Stimulated activated CD4-positive, alpha-beta T cell treated with anti-CD3 and anti-CD28 coated beads, Interleukin-15, amount 100 ng/mL, for 1 hour (primary cell): Measurements from ENCODE around the gene TAF1.
"Not testable (repeated sequence)": the region's sequence is repeated elsewhere in the genome, so short reads cannot be mapped to it uniquely, and the experiment has no call there.

Experiments used
- DNase-seq, 2 donors: peaks; one replicate each; pipeline ENCODE4 v3.0.0-alpha.2; 2020; ENCODE audit warnings: low read depth in 1 of 2, low spot score in 1 of 2

Gene TAF1

DNA sequence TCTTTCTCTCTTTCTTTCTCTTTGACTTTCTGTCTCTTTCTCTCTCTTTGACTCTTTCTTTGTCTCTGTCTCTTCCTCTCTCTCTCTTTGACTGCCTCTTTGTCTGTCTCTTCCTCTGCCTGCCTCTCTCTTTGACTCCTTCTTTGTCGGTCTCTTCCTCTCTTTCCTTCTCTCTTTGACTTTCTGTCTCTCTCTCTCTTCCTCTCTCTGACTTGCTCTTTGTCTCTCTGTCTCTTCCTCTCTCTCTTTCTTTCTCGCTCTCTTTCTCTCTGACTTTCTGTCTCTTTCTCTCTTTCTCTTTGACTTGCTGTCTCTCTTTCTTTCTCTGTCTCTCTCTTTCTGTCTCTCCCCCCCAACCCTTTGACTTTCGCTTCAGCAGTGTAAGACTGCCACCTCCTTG is 130.3 kb downstream of the TAF1 start:
- DNase-seq: no peak

- DNase-seq: not testable (repeated sequence)
Observed at GRCh38 chrX:71502080-71502479, 135.9 kb downstream of the TAF1 start.

DNA sequence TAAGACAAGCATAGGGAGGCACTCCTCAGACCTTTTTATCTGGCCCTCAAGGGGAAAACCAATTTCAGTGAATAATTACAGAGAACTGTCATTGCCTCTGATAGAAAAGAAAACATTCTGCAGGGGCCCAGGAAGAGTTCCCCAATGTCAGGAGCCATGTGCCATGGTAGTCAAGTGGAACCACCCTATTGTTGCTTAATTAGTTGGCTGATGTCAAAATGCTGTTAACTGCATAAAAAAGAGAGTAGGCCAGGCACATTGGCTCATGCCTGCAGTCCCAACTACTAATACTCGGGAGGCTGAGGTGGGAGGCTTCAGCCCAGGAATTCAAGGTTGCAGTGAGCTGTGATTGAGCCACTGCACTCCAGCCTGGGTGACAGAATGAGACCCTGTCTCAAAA is 138.2 kb downstream of the TAF1 start:
- no peak for DNase-seq

GRCh38 chrX:71509289-71509688 is 143.1 kb downstream of the TAF1 start:
- DNase-seq: no peak

DNA sequence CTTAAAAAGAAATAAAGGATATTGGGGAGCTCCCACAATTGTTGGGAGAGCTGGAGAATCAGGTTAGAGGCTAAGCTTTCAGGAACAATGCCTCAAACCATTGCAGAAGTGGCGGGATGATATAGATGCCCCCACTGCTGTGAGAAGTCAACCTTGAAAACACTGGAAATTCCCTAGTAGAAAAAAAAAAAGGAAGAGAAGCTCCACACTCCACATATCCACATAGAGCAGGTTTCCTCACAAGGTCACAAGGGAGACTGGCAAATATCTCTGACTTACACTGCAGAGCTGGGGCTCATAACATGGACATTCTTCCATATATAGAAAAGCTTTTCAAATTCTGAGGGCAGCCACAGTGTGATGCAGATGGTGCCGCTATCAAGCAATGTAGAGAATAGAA is 144.0 kb downstream of the TAF1 start:
- no peak for DNase-seq

DNA sequence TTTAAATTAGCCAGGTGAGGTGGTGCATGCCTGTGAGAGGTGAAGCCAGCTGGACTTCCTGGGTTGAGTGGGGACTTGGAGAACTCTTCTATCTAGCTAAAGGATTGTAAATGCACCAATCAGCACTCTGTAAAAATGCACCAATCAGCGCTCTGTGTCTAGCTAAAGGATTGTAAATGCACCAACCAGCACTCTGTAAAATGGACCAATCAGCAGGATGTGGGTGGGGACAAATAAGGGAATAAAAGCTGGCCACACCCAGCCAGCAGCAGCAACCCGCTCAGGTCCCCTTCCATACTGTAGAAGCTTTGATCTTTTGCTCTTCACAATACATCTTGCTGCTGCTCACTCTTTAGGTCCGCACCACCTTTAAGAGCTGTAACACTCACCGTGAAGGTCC is 147.6 kb downstream of the TAF1 start:
- not testable (repeated sequence) for DNase-seq

DNA sequence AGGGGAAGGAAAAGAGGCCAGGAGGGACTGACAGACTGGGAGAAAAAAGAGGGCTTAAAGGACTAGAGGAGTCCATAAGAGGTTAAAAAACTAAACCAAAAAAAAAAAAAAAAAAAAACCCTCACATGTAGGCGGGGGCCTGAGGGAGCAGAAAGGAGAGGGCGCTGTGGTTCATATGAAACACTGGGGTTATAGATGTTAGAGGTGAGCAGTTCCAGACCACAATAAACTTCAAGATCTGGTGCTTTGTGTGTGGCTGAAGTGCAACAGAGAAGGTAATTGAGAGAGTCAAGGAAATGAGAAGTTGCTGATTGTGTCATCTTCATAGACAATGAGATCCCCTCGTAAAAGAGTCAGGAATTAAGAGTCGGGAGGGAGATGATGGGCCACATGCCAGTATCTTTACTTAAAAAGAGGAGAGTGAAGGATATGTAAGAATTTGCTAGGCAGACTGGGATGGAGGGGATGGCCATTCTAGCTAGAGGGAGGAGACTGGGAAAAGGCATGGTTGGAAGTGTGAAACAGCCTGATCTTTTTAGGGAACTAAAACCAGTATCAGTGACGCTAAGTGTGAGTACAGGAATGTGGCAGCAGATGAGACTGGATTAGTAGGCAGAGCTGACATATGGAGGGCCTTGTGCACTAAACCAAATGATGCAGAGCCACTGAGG is 148.3 kb downstream of the TAF1 start:
- no peak for DNase-seq

- no peak for DNase-seq
Observed at GRCh38 chrX:71515038-71515396, 148.9 kb downstream of the TAF1 start.
